Erythroblast (primary cell): ENCODE measurements around the gene OR1A1.
A peak's percentile ranks its signal among the peaks of the same experiment; 100 is the strongest.
"Not testable (repeated sequence)": the region's sequence is repeated elsewhere in the genome, so short reads cannot be mapped to it uniquely, and the experiment has no call there.

ENCODE experiments used
- DNase-seq, 2 experiments: peaks; one replicate each; lab custom pipeline; 2025; lab: John Stamatoyannopoulos, UW
- GATA1 ChIP-seq: IDR thresholded peaks from 2 replicates; pipeline ENCODE4 v1.6.1; 2011; ENCODE audit warnings: low read depth, mild to moderate bottlenecking, control low read depth, low read length, moderate library complexity
- POLR2A ChIP-seq: IDR thresholded peaks from 2 replicates; pipeline ENCODE4 v1.6.1; 2011; ENCODE audit warnings: mild to moderate bottlenecking, low read length

OR1A1 gene

GRCh38 chr17:3207367-3207766 lies at the start of gene OR1A1:
Gene OR1A1, plus strand, starts transcription at chr17:3207667. Its CDS starts 7,954 bp downstream, at chr17:3215621.
- DNase-seq = no peak
- TF ChIP-seq POLR2A = no peak
- no peak for TF ChIP-seq GATA1

GRCh38 chr17:3167574-3167973 lies 39.9 kb upstream of the OR1A1 start:
- TF ChIP-seq POLR2A = no peak
- no peak for DNase-seq

DNA sequence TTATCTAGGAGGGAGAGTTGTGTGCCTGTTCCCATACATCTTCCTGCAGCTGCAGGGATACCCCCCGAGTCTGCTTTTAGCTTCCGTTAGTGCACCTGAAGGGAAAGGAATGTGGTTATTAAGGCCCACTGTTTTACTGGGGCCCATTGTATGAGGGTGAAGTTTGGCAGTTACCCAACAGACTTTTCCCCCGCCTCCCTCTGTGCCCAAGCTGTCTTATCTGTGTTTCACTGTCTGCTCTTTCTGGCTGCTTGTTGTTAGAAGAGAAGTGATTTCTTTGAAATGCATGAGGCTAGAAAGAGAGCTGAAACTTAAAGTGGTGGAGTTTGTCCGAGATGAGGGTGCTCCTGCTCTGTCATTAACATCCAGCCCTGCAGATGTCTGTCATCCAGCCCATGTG lies 17.5 kb upstream of the OR1A1 start:
- TF ChIP-seq GATA1 (no peak), POLR2A (no peak)
- no peak for DNase-seq

DNA sequence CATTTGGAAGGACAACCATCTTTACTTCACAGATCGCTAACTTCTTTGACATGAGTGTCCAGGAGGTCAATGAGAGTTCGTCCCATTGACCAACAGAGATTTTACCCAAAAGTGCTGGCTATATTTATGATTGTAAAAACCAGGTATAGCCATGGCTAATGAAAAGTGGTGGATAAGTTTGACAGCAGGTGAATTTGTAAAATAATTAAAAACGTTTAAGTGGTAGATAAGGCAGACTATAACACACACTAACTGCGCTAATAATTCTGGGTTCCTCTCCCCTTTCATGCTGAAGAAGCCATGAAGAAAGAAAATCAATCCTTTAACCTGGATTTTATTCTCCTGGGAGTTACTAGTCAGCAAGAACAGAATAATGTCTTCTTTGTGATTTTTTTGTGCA lies 10.2 kb upstream of the OR1A1 start, which contains the start of gene OR1A2:
Gene OR1A2, plus strand, starts transcription at position 301 of the 400 bp plus-strand sequence. Its CDS starts 0 bp downstream, at position 301.
- DNase-seq = no peak
- no peak for TF ChIP-seq POLR2A
- TF ChIP-seq GATA1 = no peak

- no peak for DNase-seq
- TF ChIP-seq GATA1 = no peak
- no peak for TF ChIP-seq POLR2A
These were observed 1.0 kb downstream of the OR1A1 start for GRCh38 chr17:3208484-3208883.

DNA sequence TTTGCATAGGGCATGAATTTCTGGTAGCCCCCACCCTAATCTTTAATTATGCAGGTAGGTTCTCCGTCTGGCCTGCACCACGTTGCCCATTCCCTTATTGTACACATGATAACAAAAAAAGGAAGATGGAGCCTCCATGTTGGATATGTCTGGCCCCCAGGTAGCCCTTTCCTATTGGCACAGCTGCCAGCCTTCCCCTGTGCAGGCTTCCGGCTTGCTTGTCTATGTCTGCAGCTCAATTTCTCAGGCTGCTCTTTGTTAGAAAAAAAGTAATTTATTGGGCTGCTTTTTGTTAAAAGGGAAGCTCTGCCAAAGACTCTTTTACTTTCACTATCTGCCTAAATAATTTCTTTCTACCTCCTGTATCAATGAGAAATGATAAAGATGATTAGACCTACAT lies 5.5 kb downstream of the OR1A1 start:
- DNase-seq = no peak
- no peak for TF ChIP-seq POLR2A
- TF ChIP-seq GATA1 = no peak

DNA sequence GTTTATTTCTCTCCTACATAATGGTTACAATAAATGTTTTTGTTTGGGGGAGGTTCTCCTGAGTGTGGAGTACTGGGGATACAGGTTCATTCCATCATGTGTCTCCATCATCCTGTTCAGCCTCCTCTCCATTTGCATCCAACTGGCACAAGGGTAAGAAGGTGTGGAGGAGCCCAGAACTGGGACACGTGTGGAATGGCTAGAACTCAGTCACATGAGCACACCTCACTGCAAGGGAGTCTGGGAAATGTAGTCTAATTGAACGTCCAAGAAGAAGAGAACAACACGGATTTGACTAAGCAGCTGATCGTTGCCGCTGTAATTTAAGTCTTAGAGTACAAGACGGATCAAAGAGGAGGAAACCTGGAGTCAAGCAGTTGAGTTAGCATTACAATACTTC lies 6.1 kb downstream of the OR1A1 start:
- no peak for DNase-seq
- TF ChIP-seq POLR2A = no peak
- no peak for TF ChIP-seq GATA1

DNA sequence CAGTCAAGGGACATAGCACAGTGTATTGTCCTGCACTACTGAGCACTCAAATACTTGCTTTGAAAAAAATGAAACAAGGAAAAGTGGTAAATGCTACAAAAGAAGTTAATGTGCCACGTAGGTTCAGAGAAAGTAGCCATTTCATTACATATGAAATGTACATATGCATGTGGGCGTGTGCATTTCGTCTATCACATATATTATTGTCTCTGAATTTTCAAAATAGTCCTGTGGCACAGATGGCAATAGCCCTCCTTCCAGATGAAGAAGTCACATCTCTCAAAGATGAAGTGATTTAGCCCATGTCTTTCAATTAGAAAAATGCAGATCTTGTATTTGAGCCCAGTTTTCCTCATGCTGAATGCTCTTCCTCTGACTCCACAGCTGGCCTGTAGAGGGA lies 12.5 kb downstream of the OR1A1 start:
- DNase-seq = not testable (repeated sequence)

GRCh38 chr17:3221850-3222249 lies 14.4 kb downstream of the OR1A1 start:
- DNase-seq = peak in 1 of 2 experiments; percentile 42
- TF ChIP-seq GATA1 (no peak), POLR2A (no peak)

GRCh38 chr17:3222505-3222904 lies 15.0 kb downstream of the OR1A1 start:
- DNase-seq = no peak
- TF ChIP-seq POLR2A (no peak), GATA1 (no peak)

DNA sequence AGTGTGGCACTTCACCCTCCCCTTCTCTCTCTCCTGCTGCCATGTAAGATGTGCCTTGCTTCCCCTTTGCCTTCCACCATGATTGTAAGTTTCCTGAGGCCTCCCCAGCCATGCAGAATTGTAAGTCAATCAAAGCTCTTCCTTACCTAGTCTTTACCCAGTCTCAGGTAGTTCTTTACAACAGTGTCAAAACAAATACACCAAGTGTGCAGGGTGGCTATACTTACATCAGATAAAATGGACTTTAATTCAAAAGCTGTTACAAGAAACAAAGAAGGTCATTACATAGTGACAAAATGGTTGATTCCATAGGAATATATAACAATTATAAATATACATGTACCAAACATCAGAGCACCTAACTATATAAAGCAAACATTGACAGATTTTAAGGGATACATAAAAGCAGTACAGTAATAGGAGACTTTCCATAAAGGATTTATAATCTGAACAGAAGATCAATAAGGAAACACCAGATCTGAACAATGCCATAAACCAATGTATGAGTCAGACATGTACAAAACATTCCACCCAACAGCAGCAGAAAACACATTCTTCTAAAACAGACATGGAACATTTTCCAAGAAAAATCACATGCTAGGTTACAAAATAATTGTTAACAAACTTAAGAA lies 17.4 kb downstream of the OR1A1 start:
- DNase-seq = not testable (repeated sequence)

DNA sequence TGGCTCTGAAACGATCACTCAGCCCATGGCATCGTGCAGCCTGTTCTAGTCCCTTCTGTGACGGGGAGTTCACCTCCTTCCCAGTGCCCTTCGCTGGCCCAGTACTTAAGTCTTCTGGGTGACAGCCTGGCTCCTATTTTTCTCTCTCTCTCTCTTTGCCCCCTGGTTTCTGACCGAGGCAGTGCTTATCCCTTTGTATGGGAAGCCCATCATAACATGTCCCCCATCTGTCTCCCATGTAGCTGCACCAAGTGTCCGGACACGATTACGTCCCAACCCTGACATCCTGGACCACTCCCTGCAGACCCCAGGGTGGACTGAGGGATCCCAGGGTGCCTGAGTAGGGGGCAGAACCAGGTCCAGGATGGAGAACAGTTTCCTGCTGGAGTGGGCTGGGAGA lies 24.8 kb downstream of the OR1A1 start:
- not testable (repeated sequence) for DNase-seq

GRCh38 chr17:3238685-3239084 lies 31.2 kb downstream of the OR1A1 start:
- not testable (repeated sequence) for DNase-seq

DNA sequence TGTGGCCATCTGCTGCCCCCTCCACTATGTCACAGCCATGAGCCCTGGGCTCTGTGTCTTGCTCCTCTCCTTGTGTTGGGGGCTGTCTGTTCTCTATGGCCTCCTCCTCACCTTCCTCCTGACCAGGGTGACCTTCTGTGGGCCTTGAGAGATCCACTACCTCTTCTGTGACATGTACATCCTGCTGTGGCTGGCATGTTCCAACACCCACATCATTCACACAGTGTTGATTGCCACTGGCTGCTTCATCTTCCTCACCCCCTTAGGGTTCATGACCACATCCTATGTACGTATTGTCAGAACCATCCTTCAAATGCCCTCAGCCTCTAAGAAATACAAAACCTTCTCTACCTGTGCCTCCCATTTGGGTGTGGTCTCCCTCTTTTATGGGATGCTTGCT lies 33.6 kb downstream of the OR1A1 start:
- not testable (repeated sequence) for DNase-seq

GRCh38 chr17:3244841-3245240 lies 37.4 kb downstream of the OR1A1 start:
- not testable (repeated sequence) for DNase-seq

- DNase-seq = not testable (repeated sequence)
These were observed 41.5 kb downstream of the OR1A1 start for GRCh38 chr17:3249013-3249412.
